ENCODE data around the gene BRD1. TPM values are rescaled to one million over a fixed set of nuclear protein-coding genes. Genes with fewer than 3 reads are reported as not detected.

Gene BRD1
- total and polyA plus RNA-seq, 9 of the 15 experiments (the other 6 are each of a cell fraction or from before 2014, with no cell fraction given), result 0.42 to 17.6 (median 5.5) TPM

GRCh38 chr22:49724030-49724892, 103.4 kb downstream of the BRD1 start:
- DNase-seq (ENCODE audit: extremely low read depth in 1 of 4, low spot score in 3 of 4) (peak in 3 of 4 experiments; percentile 21 to 36 (median 35)), FAIRE-seq (no peak), ATAC-seq (peak; percentile 53)
- Histone ChIP-seq H3K27me3 (ENCODE audit: control insufficient read depth in 2 of 2, insufficient read depth in 2 of 2, low read length in 2 of 2) (peaks cover 30 to 67% of the 10 kb centered on the region in 2 experiments; a peak in 4 of 5 replicates), H3K9me1 (ENCODE audit: control insufficient read depth, insufficient read depth, low read length) (no peaks in the 10 kb centered on the region), H3K9ac (ENCODE audit: insufficient read depth in 1 of 2, low read depth in 2 of 2, low read length in 2 of 2) (no peak overlapping the region), H3K79me2 (ENCODE audit: control insufficient read depth, insufficient read depth, low read length) (no peaks in the 10 kb centered on the region), H3K4me3 (no peak overlapping the region), H4K20me1 (replicated peaks; ENCODE audit: control insufficient read depth, insufficient read depth, low read length) (peaks cover 5% of the 10 kb centered on the region; the same call in 1 of the 2 replicates), H3K4me2 (ENCODE audit: insufficient read depth, low read length) (peak overlapping the region; percentile 31), H3K36me3 (ENCODE audit: control insufficient read depth, insufficient read depth, low read length) (no peaks in the 10 kb centered on the region), H2AFZ (ENCODE audit: low read depth, low read length) (peak overlapping the region; percentile 32; the same call in 1 of the 2 replicates), H3K27ac (ENCODE audit: extremely low read depth, low read depth, low read length) (no peak overlapping the region), H3K4me1 (replicated peaks in 1 of 2; ENCODE audit: control insufficient read depth in 2 of 2, insufficient read depth in 2 of 2, low read length in 2 of 2) (peaks cover 0 to 19% of the 10 kb centered on the region in 2 experiments; a peak in 2 of 5 replicates), H3K9me3 (replicated peaks; ENCODE audit: control insufficient read depth, insufficient read depth, low read depth, low read length) (no peaks in the 10 kb centered on the region)
- BruUV-seq (replicated peaks), result no TSS peak
- intact Hi-C loops (cut with micrococcal nuclease) (loop anchor here (10.0 kb wide), 1 partner anchor 679 kb away; no protein-coding TSS in a partner anchor), in situ Hi-C loops (cut with MboI) (no loop called here)
- WGBS (ENCODE audit: insufficient coverage, low coverage, missing lambda C conversion rate), result 31% methylated on average over 19 of the region's 54 CpGs
- POLR2A ChIA-PET, result no interaction called here
- CTCF ChIA-PET (ENCODE audit: low intra/inter-chr PET ratio), result interaction anchor here (0.6 kb wide), 1 partner anchor 415 kb away, joined by 3 read pairs; no protein-coding TSS in a partner anchor
- TF ChIP-seq RBFOX2 (IDR thresholded peaks at IDR 0.05; ENCODE audit: low read depth, low read length) (0 out of 2 replicates have a peak, but pooled peaks have one; percentile 24), ETV6 (IDR thresholded peaks at IDR 0.05; ENCODE audit: borderline replicate concordance in 1 of 2, low read depth in 2 of 2, low read length in 1 of 2) (0 out of 4 replicates have a peak, but pooled peaks of 1 of the 2 experiments have one; percentile 20), ETV6 (CRISPR knock-in tag; IDR thresholded peaks at IDR 0.05; ENCODE audit: borderline replicate concordance) (no peak), PHF20 (IDR thresholded peaks at IDR 0.05; ENCODE audit: partially characterized antibody) (peak; percentile 10), ZNF639 (CRISPR knock-in tag; conservative IDR thresholded peaks at IDR 0.05 in 1 of 2, IDR thresholded peaks at IDR 0.05 in 1 of 2) (no peak)
- TF ChIP-seq, protein P1, sequence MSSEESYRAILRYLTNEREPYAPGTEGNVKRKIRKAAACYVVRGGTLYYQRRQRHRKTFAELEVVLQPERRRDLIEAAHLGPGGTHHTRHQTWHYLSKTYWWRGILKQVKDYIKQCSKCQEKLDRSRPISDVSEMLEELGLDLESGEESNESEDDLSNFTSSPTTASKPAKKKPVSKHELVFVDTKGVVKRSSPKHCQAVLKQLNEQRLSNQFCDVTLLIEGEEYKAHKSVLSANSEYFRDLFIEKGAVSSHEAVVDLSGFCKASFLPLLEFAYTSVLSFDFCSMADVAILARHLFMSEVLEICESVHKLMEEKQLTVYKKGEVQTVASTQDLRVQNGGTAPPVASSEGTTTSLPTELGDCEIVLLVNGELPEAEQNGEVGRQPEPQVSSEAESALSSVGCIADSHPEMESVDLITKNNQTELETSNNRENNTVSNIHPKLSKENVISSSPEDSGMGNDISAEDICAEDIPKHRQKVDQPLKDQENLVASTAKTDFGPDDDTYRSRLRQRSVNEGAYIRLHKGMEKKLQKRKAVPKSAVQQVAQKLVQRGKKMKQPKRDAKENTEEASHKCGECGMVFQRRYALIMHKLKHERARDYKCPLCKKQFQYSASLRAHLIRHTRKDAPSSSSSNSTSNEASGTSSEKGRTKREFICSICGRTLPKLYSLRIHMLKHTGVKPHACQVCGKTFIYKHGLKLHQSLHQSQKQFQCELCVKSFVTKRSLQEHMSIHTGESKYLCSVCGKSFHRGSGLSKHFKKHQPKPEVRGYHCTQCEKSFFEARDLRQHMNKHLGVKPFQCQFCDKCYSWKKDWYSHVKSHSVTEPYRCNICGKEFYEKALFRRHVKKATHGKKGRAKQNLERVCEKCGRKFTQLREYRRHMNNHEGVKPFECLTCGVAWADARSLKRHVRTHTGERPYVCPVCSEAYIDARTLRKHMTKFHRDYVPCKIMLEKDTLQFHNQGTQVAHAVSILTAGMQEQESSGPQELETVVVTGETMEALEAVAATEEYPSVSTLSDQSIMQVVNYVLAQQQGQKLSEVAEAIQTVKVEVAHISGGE (CRISPR knock-in tag; IDR thresholded peaks at IDR 0.05), result 0 out of 6 replicates have a peak, but pooled peaks of 1 of the 3 experiments have one; percentile 22

All from K562 (cell line).